ENCODE results near the gene UBE2H. TPM values are rescaled to one million over a fixed set of nuclear protein-coding genes. Genes with fewer than 3 reads are reported as not detected.
"Not testable (repeated sequence)": the region's sequence is repeated elsewhere in the genome, so short reads cannot be mapped to it uniquely, and the experiment has no call there.

Gene UBE2H
- total RNA-seq, 1 donor from 2014 or later, result 80.7 TPM

DNA sequence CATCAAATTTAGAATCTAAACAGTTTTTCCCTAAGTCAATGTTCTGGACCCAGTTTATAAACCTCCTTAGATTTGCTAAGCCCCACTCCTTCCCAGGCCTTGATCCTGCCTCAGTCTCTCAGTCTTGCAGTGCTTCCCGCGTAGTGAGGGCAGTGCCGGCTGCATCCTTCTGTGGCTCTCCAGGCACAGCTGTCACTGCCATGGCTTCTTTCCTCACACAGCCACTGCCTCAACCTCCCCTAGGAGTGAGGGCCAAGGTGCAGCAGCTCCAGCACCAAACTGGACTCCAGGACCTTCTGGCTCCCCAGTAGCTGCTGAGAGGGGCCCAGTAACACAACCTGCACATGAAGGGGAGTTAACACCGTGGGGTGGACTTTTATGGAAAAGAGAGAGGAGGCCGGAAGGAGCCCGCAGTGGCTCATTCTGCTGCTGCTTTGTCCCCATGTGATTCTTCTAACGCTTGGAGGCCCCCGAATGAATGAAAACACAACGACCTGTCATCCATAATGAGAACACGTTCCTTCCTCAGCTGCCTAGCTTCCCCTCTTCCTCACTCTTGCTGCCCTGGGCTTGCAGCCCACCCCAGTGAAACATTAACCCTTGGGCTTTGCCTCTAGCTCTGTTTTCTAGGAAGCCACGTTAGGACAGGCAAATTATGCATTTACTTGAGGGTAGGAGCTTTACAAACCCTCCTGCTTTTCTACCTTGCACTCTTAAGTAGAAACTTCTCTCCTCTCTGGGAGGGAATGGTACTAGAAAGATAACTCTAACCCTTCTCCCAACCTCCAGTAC is 16.0 kb upstream of the UBE2H start:
- Mint-ChIP-seq H3K36me3 (no peaks in the 10 kb centered on the region), H3K4me3 (peak overlapping the region; percentile 57), H3K4me1 (ENCODE audit: unreplicated experiment) (peaks cover 15% of the 10 kb centered on the region), H3K27ac (peak overlapping the region; percentile 98), H3K9me3 (peaks cover 5% of the 10 kb centered on the region), H3K27me3 (no peaks in the 10 kb centered on the region)
- no peak for TF ChIP-seq CTCF (conservative IDR thresholded peaks at IDR 0.05)
- DNase-seq (ENCODE audit: extremely low spot score, unreplicated experiment), result no peak

DNA sequence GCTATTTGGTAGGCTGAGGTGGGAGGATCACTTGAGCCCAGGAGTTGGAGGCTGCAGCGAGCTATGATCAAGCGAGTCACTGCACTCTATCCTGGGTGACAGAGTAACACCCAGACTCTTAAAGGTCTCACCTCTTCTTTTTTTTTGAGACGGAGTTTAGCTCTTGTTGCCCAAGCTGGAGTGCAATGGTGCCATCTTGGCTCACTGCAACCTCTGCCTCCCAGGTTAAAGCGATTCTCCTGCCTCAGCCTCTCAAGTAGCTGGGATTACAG is 7.4 kb upstream of the UBE2H start:
- not testable (repeated sequence) for H3K27ac Mint-ChIP-seq; H3K9me3 Mint-ChIP-seq; H3K27me3 Mint-ChIP-seq; H3K36me3 Mint-ChIP-seq; H3K4me3 Mint-ChIP-seq; DNase-seq (ENCODE audit: extremely low spot score, unreplicated experiment)
- H3K4me1 Mint-ChIP-seq (ENCODE audit: unreplicated experiment), result peaks cover 22% of the 10 kb centered on the region

DNA sequence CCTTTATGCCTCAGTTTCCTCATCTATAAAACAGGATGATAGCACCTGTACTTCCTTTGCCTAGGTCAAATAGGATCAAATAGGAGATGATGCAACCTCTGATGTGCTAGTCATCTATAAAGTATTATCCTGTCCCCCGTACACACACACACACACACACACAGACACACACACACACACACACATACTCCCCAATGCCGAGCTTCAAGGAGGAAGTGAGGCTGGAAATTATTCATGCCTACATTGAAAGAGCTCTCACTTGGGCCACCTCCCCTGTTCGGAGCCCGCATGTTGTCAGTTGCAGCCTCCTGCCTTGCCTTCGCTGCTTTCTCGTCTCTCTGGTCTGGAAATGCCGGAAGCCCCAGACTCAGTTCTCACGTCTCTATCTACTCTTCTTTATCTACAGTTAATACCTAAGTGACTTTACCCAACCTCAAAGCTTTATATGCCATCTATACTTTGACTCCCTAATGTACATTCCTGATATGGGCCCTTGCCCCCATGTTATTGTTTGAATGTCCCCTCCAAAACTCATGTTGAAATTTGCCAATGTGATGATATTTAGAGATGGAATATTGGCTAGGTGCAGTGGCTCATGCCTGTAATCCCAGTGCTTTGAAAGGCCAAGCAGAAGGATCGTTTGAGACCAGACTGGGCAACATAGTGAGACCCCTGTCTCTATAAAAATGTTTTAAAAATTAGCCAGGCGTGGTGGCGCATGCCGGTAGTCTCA is 6.9 kb upstream of the UBE2H start:
- H3K9me3 Mint-ChIP-seq, result peaks cover 4% of the 10 kb centered on the region
- H3K27ac Mint-ChIP-seq, result peak overlapping the region; percentile 99

GRCh38 chr7:129958643-129959470 is 6.1 kb upstream of the UBE2H start:
- H3K4me3 Mint-ChIP-seq, result peak overlapping the region; percentile 82
- H3K9me3 Mint-ChIP-seq, result peaks cover 4% of the 10 kb centered on the region
- no peaks in the 10 kb centered on the region for H3K27me3 Mint-ChIP-seq
- H3K36me3 Mint-ChIP-seq, result no peaks in the 10 kb centered on the region
- peak overlapping the region; percentile 99 for H3K27ac Mint-ChIP-seq
- peaks cover 22% of the 10 kb centered on the region for H3K4me1 Mint-ChIP-seq (ENCODE audit: unreplicated experiment)
- DNase-seq (ENCODE audit: extremely low spot score, unreplicated experiment), result no peak
- no peak for TF ChIP-seq CTCF (conservative IDR thresholded peaks at IDR 0.05)

More for the DNA sequence above, 6.9 kb upstream of the UBE2H start:
- H3K4me3 Mint-ChIP-seq, result peak overlapping the region; percentile 20
- H3K36me3 Mint-ChIP-seq, result no peaks in the 10 kb centered on the region
- peaks cover 22% of the 10 kb centered on the region for H3K4me1 Mint-ChIP-seq (ENCODE audit: unreplicated experiment)
- no peak for TF ChIP-seq CTCF (conservative IDR thresholded peaks at IDR 0.05)
- no peaks in the 10 kb centered on the region for H3K27me3 Mint-ChIP-seq
- no peak for DNase-seq (ENCODE audit: extremely low spot score, unreplicated experiment)

DNA sequence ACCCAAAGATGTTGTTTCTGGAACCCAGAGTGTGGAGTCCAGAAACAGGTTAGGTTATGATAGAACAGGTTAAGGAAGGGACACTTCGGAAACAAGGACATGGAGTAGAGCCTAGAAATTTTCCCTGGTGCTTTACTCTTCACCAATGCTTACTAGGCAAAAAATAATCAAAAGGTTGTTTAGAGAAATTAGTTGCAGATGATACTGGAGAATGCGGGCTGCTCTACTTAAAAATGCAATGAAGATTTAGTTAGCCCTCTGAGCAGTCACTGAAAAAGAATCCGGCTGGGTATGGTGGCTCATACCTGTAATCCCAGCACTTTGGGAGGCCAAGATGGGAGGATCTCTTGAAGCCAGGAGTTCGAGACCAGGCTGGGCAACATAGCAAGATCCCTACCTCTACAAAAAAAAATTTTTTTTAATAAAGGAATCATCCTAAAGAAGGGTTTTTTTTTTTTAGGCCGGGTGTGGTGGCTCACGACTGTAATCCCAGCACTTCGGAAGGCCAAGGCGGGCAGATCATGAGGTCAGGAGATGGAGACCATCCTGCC is 3.3 kb upstream of the UBE2H start:
- no peak for DNase-seq (ENCODE audit: extremely low spot score, unreplicated experiment)
- peaks cover 18% of the 10 kb centered on the region for H3K4me1 Mint-ChIP-seq (ENCODE audit: unreplicated experiment)
- H3K27ac Mint-ChIP-seq, result peak overlapping the region; percentile 91
- peaks cover 4% of the 10 kb centered on the region for H3K9me3 Mint-ChIP-seq
- no peaks in the 10 kb centered on the region for H3K27me3 Mint-ChIP-seq
- peak overlapping the region; percentile 65 for H3K4me3 Mint-ChIP-seq
- H3K36me3 Mint-ChIP-seq, result no peaks in the 10 kb centered on the region
- no peak for TF ChIP-seq CTCF (conservative IDR thresholded peaks at IDR 0.05)
